Stimulated activated naive CD8-positive, alpha-beta T cell treated with anti-CD3 and anti-CD28 coated beads, Interleukin-15, amount 100 ng/mL, for 72 hours (primary cell): ENCODE data around the gene PHLPP1.
A peak's percentile ranks its signal among the peaks of the same experiment; 100 is the strongest.
"Not testable (repeated sequence)": the region's sequence is repeated elsewhere in the genome, so short reads cannot be mapped to it uniquely, and the experiment has no call there.

ENCODE experiments used
- ATAC-seq: fragments of 150-1000 bp; cut with Tn5 transposase; 2 replicates; pipeline ENCODE4 v1.10.0; 2021; ENCODE audit warnings: mild to moderate bottlenecking, moderate library complexity
- DNase-seq, 2 donors: peaks; one replicate each; pipeline ENCODE4 v3.0.0; 2021 to 2022
- H3K27ac Mint-ChIP-seq, 2 donors: one replicate each; pipeline ENCODE4 v1.8.0; 2022; ENCODE audit warnings: mild to moderate bottlenecking in 2 of 2, mixed read lengths in 2 of 2, moderate library complexity in 2 of 2
- H3K27me3 Mint-ChIP-seq: one replicate; pipeline ENCODE4 v1.8.0; 2022; ENCODE audit warnings: mixed read lengths
- H3K4me1 Mint-ChIP-seq: one replicate; pipeline ENCODE4 v1.8.0; 2022; ENCODE audit warnings: mild to moderate bottlenecking, mixed read lengths
- H3K4me3 Mint-ChIP-seq, 2 donors: one replicate each; pipeline ENCODE4 v1.8.0; 2022; ENCODE audit warnings: mild to moderate bottlenecking in 2 of 2, mixed read lengths in 2 of 2, moderate library complexity in 1 of 2
- H3K9me3 Mint-ChIP-seq, 2 donors: one replicate each; pipeline ENCODE4 v1.8.0; 2022; ENCODE audit warnings: mixed read lengths in 2 of 2

PHLPP1 gene

GRCh38 chr18:62792016-62792415, 76.7 kb downstream of the PHLPP1 start:
- Mint-ChIP-seq H3K4me3 (no peak overlapping the region), H3K9me3 (no peaks in the 10 kb centered on the region), H3K27me3 (no peaks in the 10 kb centered on the region), H3K27ac (no peak overlapping the region), H3K4me1 (peaks cover 51% of the 10 kb centered on the region)
- ATAC-seq = no peak
- DNase-seq = no peak

GRCh38 chr18:62795813-62796212, 80.5 kb downstream of the PHLPP1 start:
- H3K27ac Mint-ChIP-seq = no peak overlapping the region

GRCh38 chr18:62796216-62796621, 80.9 kb downstream of the PHLPP1 start:
- Mint-ChIP-seq H3K4me3 (no peak overlapping the region), H3K27me3 (no peaks in the 10 kb centered on the region), H3K4me1 (peaks cover 14% of the 10 kb centered on the region), H3K9me3 (no peaks in the 10 kb centered on the region), H3K27ac (no peak overlapping the region)
- DNase-seq (no peak), ATAC-seq (no peak)

More at GRCh38 chr18:62795813-62796212, 80.5 kb downstream of the PHLPP1 start:
- Mint-ChIP-seq H3K27me3 (no peaks in the 10 kb centered on the region), H3K9me3 (no peaks in the 10 kb centered on the region), H3K4me1 (peaks cover 18% of the 10 kb centered on the region), H3K4me3 (no peak overlapping the region)
- peak; percentile 60 for ATAC-seq
- DNase-seq = no peak

GRCh38 chr18:62797329-62797728, 82.0 kb downstream of the PHLPP1 start:
- DNase-seq = no peak

GRCh38 chr18:62799977-62800376, 84.6 kb downstream of the PHLPP1 start:
- ATAC-seq (no peak), DNase-seq (no peak)
- no peaks in the 10 kb centered on the region for H3K27me3 Mint-ChIP-seq
- H3K27ac Mint-ChIP-seq = no peak overlapping the region
- no peak overlapping the region for H3K4me3 Mint-ChIP-seq
- no peaks in the 10 kb centered on the region for H3K9me3 Mint-ChIP-seq
- H3K4me1 Mint-ChIP-seq = peaks cover 14% of the 10 kb centered on the region

More at GRCh38 chr18:62797329-62797728, 82.0 kb downstream of the PHLPP1 start:
- ATAC-seq = no peak
- H3K4me3 Mint-ChIP-seq = no peak overlapping the region
- H3K4me1 Mint-ChIP-seq = peaks cover 14% of the 10 kb centered on the region
- no peaks in the 10 kb centered on the region for H3K9me3 Mint-ChIP-seq
- H3K27me3 Mint-ChIP-seq = no peaks in the 10 kb centered on the region
- no peak overlapping the region for H3K27ac Mint-ChIP-seq

- no peak overlapping the region for H3K27ac Mint-ChIP-seq
- ATAC-seq (no peak), DNase-seq (no peak)
- H3K4me1 Mint-ChIP-seq = peaks cover 5% of the 10 kb centered on the region
- H3K4me3 Mint-ChIP-seq = no peak overlapping the region
- no peaks in the 10 kb centered on the region for H3K9me3 Mint-ChIP-seq
- no peaks in the 10 kb centered on the region for H3K27me3 Mint-ChIP-seq
These were observed 87.2 kb downstream of the PHLPP1 start for GRCh38 chr18:62802523-62802922.

- ATAC-seq (no peak), DNase-seq (no peak)
- H3K9me3 Mint-ChIP-seq = no peaks in the 10 kb centered on the region
- no peak overlapping the region for H3K4me3 Mint-ChIP-seq
- no peaks in the 10 kb centered on the region for H3K27me3 Mint-ChIP-seq
- H3K4me1 Mint-ChIP-seq = peaks cover 2% of the 10 kb centered on the region
- H3K27ac Mint-ChIP-seq = no peak overlapping the region
These were observed 92.1 kb downstream of the PHLPP1 start for GRCh38 chr18:62807396-62807795.

- Mint-ChIP-seq H3K27me3 (no peaks in the 10 kb centered on the region), H3K27ac (no peak overlapping the region)
These were observed 92.8 kb downstream of the PHLPP1 start for GRCh38 chr18:62808123-62808522.

GRCh38 chr18:62809445-62809844, 94.1 kb downstream of the PHLPP1 start:
- not testable (repeated sequence) for ATAC-seq, H3K27me3 Mint-ChIP-seq, DNase-seq, H3K27ac Mint-ChIP-seq, H3K9me3 Mint-ChIP-seq, H3K4me3 Mint-ChIP-seq
- H3K4me1 Mint-ChIP-seq = peaks cover 13% of the 10 kb centered on the region

More at GRCh38 chr18:62808123-62808522, 92.8 kb downstream of the PHLPP1 start:
- no peak overlapping the region for H3K4me3 Mint-ChIP-seq
- H3K4me1 Mint-ChIP-seq = peaks cover 9% of the 10 kb centered on the region
- DNase-seq (no peak), ATAC-seq (no peak)
- H3K9me3 Mint-ChIP-seq = no peaks in the 10 kb centered on the region

GRCh38 chr18:62809900-62810299, 94.6 kb downstream of the PHLPP1 start:
- Mint-ChIP-seq H3K9me3 (no peaks in the 10 kb centered on the region), H3K4me1 (peaks cover 13% of the 10 kb centered on the region), H3K27me3 (no peaks in the 10 kb centered on the region), H3K27ac (peak overlapping the region in 1 of 2 donors; percentile 44), H3K4me3 (no peak overlapping the region)
- ATAC-seq (no peak), DNase-seq (no peak)

- Mint-ChIP-seq H3K9me3 (no peaks in the 10 kb centered on the region), H3K27me3 (no peaks in the 10 kb centered on the region), H3K4me3 (no peak overlapping the region), H3K27ac (no peak overlapping the region), H3K4me1 (peaks cover 18% of the 10 kb centered on the region)
- no peak for DNase-seq
- no peak for ATAC-seq
These were observed 95.3 kb downstream of the PHLPP1 start for GRCh38 chr18:62810682-62811081.

- DNase-seq (no peak), ATAC-seq (no peak)
- Mint-ChIP-seq H3K4me3 (no peak overlapping the region), H3K27me3 (no peaks in the 10 kb centered on the region), H3K9me3 (no peaks in the 10 kb centered on the region), H3K27ac (no peak overlapping the region), H3K4me1 (peaks cover 18% of the 10 kb centered on the region)
These were observed 96.3 kb downstream of the PHLPP1 start for GRCh38 chr18:62811674-62812073.

- Mint-ChIP-seq H3K27me3 (no peaks in the 10 kb centered on the region), H3K4me3 (no peak overlapping the region)
These were observed 96.9 kb downstream of the PHLPP1 start for GRCh38 chr18:62812242-62812641.

GRCh38 chr18:62812876-62813275, 97.5 kb downstream of the PHLPP1 start:
- Mint-ChIP-seq H3K4me1 (peaks cover 18% of the 10 kb centered on the region), H3K4me3 (no peak overlapping the region), H3K27ac (no peak overlapping the region), H3K27me3 (no peaks in the 10 kb centered on the region), H3K9me3 (no peaks in the 10 kb centered on the region)
- DNase-seq (no peak), ATAC-seq (no peak)

More at GRCh38 chr18:62812242-62812641, 96.9 kb downstream of the PHLPP1 start:
- no peak for DNase-seq
- H3K9me3 Mint-ChIP-seq = no peaks in the 10 kb centered on the region
- no peak overlapping the region for H3K27ac Mint-ChIP-seq
- no peak for ATAC-seq
- H3K4me1 Mint-ChIP-seq = peaks cover 18% of the 10 kb centered on the region

- H3K27ac Mint-ChIP-seq = no peak overlapping the region
- no peak overlapping the region for H3K4me3 Mint-ChIP-seq
- peaks cover 18% of the 10 kb centered on the region for H3K4me1 Mint-ChIP-seq
- DNase-seq = no peak
- no peak for ATAC-seq
- no peaks in the 10 kb centered on the region for H3K9me3 Mint-ChIP-seq
- H3K27me3 Mint-ChIP-seq = no peaks in the 10 kb centered on the region
These were observed 98.9 kb downstream of the PHLPP1 start for GRCh38 chr18:62814132-62814759.

GRCh38 chr18:62825382-62825781, 110.0 kb downstream of the PHLPP1 start:
- Mint-ChIP-seq H3K4me3 (no peak overlapping the region), H3K4me1 (peaks cover 7% of the 10 kb centered on the region), H3K9me3 (no peaks in the 10 kb centered on the region), H3K27me3 (no peaks in the 10 kb centered on the region), H3K27ac (no peak overlapping the region)
- DNase-seq = no peak
- ATAC-seq = no peak

- H3K9me3 Mint-ChIP-seq = no peaks in the 10 kb centered on the region
- H3K4me3 Mint-ChIP-seq = no peak overlapping the region
- H3K27ac Mint-ChIP-seq = no peak overlapping the region
- no peaks in the 10 kb centered on the region for H3K27me3 Mint-ChIP-seq
- DNase-seq = no peak
- H3K4me1 Mint-ChIP-seq = peaks cover 7% of the 10 kb centered on the region
- ATAC-seq = no peak
These were observed 112.1 kb downstream of the PHLPP1 start for GRCh38 chr18:62827397-62827796.
